GM19468 (cell line): ENCODE data around the gene CRYAA.

ENCODE experiments used
- ATAC-seq: cut with Tn5 transposase; IDR thresholded peaks from one replicate; pipeline ENCODE4 v1.9.1; 2021; ENCODE audit warnings: mild to moderate bottlenecking, moderate library complexity, moderate number of reproducible peaks; ENCODE audit not compliant: unreplicated experiment; ENCODE audit errors: extremely low read depth

CRYAA gene

DNA sequence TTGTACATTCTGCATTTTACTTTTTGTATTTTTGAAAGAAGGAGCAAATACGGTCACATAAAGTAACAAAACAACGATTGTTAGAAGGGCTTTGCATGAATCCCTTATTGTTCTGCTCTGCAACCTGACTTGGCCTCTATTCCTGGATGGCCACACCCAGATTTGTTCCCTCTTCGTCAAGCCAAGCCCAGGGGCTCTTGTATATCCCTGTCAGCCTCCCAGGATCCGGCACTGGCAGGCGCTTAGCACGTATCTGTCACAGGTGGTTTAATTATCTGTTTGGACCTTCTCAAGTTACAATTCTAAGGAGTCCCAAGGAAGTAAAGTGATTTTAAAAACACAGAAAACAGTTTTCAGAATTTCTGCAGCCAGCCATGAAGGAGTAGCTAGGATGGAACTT is 28.0 kb downstream of the CRYAA start:
- ATAC-seq, result no peak

- ATAC-seq, result no peak
Observed at GRCh38 chr21:43198376-43198775, 29.6 kb downstream of the CRYAA start.

DNA sequence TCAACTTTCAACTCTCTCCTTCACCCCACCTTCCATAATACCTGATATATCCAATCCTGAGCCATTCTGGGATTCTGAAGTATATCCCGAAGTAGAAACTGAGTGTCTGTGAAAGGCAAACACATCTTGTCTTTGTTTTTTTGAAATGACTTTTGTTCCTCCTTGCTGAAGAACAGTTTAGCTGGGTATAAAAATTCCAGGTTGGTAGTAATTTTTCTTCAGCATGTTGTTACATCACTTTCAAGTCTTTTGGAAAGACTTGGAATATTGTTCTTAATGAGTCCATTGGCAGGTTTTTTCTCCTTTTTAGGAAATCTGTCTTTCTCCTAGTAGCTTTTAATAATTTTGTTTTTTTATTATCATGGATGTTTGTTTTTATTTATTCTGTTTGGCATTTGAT is 32.7 kb downstream of the CRYAA start:
- ATAC-seq, result no peak

DNA sequence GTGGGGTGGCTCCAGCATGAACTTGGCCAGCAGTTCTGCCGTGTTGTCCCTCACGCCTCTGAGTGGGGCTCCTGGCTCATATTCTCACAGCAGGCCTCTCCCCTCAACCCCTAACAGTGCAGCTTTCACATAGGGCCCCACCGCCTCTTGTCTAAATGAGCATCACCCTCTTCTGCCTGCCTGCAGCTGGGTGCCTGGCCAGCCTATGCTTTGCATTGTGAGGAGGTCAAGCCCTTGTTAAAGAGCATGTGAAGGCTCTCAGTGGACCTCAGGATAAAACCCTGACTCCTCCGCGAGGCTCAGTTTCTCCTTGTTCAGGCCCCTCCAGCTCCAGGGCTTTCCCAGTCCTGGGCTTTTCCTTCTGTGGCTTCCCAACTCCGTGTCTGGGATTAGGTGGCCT is 34.8 kb downstream of the CRYAA start:
- ATAC-seq, result no peak

DNA sequence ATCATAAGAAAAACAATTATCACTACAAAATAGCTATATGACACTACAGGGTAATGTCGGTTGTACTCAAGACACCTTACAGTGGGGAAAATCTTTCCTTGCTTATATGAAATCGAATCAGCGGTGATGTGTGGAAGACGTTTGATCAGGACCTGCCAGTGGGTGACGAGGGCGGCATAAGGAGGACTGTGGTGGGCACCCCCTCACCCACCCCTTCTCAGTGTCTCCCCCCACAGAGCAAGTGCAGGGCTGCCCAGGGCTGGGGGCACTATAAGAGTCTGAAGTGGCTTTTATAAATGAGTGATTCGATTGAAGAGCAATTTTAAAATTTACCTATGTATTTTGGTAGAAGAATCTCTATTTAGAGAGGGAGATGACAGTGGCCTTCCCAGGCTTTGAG is 35.8 kb downstream of the CRYAA start:
- no peak for ATAC-seq

DNA sequence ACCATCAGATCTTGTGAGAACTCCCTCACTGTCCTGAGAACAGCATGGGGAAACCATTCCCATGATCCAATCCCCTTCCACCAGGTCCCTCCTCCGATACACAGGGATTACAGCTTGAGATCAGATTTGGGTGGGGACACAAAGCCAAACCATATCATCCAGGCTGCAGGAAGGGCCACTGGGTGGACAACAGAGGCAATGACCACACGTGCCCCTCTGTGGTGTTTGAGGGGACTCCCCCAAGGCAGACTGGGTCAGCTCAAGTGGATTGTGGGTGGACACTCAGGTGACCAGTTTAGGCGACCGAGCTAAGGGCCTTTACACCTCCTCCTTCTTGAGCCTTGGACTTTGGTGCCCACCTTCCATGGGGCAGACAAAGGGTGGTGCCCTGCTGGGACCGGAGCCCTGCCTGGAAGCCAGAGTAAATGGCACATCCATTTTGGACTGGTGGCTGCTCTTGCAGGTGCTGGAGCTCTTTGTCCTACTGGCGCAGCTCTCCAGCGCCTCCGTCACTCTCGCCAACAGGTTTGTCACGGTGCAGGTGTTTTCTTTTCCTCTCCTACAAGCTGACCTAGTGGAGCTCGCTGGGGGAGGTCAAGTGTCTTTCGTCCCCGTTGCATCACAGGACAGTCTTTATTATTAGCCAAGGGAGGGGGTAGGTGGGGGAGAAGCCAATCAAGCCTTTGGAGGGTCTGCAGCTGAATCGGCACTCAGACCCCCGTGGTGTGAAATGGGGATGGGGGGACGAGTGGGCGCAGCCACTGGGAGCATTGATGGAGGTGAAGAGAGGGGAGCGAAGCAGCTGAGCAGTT is 37.6 kb downstream of the CRYAA start:
- no peak for ATAC-seq

DNA sequence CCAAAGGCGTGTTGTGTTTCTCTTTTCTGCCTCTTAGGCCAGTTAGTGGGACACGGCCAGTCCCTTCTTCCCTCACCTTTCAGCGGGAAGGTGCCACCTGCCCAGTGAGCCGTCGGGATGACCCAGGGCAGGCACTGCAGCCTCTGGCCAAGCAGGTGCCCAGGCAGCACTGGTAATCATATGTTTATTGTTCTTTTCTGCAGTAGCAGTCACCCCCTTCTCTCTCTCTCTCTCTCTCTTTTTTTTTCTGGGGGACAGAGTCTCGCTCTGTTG is 38.2 kb downstream of the CRYAA start:
- no peak for ATAC-seq

DNA sequence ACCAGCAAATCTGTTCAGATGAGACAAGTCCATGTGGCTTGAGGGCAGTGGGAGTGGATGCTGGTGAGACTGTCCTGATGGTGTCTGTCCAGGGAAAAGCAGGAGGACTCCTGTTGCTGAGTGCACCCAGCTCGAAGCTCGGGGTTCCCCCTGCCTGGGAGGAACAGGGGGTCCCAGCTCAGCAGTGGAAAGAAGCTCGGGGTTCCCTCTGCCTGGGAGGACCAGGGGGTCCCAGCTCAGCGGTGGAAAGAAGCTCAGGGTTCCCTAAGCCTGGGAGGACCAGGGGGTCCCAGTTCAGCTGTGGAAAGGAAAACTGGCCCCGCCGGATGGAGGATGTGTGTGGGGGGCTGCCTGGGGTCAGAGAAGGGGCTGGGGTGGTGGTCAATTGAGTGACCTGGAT is 39.1 kb downstream of the CRYAA start:
- ATAC-seq, result no peak

DNA sequence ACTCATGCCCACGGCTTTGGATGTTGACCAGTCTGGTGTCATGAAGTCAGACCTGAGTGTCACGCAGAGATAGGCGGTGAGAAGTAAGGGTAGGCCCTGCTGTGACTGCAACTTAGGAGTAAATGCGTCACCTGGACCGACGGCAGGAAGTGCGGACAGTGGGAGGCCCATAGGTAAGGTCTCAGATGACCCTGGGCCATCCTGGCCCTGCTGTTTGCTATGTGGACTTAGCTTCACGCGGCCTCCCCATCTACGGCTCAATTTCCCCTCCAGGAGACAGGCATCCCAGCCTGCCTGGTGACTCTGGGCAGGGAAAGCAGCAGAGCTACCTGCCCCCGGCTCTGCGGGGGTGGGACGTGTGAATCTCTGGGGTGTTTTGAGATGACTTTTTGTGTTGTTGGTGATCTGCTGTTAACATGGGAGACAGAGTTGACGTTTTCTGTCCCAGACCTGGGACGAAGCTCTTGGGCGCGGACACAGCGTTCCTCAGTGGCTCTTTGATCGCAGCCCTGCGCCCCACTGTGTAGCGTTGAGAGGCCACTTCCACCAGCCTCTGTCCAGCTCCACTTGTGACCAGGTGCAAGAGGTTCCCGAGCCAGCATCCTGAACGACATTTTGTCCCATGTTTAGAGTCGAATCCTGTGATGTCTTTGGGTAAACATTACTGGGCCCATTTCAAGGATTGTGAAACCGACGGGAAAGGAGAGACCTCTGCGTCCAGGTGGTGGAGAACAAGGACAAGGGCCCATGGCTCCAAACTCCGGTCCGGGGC is 39.9 kb downstream of the CRYAA start:
- no peak for ATAC-seq

DNA sequence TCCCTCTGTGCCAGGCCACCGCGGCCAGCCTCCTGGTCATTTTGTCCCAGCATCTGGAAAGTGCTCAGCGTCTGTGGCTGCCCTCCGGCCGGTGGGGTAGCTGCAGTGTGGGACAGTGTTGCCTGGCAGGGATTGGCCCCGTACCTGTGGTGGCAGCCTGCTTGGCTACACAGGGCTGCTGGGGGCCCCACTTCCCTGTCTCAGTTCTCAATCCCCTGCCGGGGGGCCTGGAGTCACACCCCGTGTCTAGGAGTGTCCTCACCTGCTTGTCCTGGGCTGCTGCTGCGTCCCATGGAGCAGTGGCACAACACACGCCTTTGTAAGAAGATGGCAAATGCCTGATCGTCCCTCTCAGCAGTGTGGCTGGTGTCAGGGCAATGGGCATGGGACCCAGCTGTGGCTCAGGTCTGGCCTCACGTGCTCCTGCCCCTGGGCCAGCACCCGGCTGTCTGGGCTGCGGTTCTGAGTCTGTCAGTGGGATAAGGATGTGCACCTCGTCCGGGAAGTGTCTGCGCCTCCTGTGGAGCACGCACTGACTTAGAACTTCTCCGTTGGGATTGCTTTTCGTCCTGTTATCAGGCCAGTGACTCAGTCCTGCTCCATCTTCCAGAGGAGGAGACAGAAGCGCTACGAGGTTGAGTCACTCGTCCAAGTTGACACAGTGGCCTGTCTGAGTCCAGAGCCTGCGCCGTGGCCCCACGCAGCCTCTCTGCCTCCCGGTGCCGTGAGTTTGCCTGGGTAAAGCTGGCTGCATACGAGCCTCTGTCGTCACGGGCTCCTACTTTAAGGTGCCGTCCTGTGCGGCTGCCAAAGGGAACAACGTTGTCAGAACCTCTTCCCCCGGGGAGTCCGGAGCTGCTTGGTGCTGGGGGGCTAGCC is 41.0 kb downstream of the CRYAA start:
- no peak for ATAC-seq

DNA sequence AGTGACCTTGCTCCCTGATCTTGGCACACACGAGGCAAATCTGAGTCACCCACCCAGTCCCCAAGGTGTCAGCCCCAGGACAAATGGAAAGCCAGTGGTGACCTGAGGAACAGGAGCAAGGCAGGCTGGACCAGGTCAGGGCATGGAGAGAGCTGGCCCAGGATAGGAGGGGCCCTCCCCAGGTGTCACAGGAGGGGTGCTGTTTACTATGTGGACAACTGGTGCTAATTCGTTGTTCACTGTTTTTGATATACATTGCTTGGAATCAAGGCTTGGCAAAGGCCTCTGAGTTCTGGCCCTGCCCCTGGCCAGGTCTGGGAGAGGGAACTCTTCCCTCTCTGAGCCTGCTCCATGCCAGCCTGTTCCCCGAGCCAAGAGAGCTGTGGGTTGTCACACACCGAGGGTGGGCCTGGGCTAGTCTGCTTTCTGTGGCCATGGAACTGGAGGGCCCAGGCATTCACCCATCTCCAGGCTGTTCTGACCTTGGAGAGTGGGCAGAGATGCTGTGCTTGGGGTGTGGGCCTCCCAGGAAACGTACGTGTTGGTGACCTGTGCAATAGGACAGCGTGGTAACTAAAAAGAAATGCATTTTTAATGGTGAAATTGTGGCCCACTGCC is 41.8 kb downstream of the CRYAA start:
- ATAC-seq, result no peak

GRCh38 chr21:43211072-43211759 is 42.4 kb downstream of the CRYAA start:
- no peak for ATAC-seq

DNA sequence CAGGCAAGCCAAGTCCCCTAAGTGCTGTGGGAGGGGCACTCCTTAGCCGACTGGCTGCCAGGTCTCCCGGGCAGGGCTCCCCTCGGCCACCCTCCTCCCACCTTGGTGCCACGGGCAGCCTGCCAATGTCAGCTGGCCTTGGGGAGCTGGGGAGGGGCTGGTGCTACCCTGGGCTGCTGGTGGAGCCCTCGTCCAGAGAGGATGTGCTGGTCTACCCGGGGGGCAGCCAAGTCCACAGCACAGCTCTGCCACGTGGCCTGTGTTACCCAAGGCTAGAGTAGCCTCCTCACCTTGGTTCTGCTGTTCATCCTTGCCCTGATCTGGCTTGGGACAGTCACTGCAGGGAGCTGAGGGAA is 42.9 kb downstream of the CRYAA start:
- no peak for ATAC-seq
